HG03575 (cell line): Measurements from ENCODE around the gene TOGARAM2.
"Not testable (repeated sequence)": the region's sequence is repeated elsewhere in the genome, so short reads cannot be mapped to it uniquely, and the experiment has no call there.

Experiments used
- ATAC-seq: cut with Tn5 transposase; IDR thresholded peaks from one replicate; pipeline ENCODE4 v1.9.1; 2021; ENCODE audit not compliant: unreplicated experiment, insufficient number of reproducible peaks, low FRiP score; ENCODE audit errors: extremely low read depth

The TOGARAM2 gene

GRCh38 chr2:29082804-29083495, 101.9 kb downstream of the TOGARAM2 start:
- no peak for ATAC-seq

- ATAC-seq, result no peak
Observed at GRCh38 chr2:29084554-29084953, 103.5 kb downstream of the TOGARAM2 start.

- ATAC-seq, result not testable (repeated sequence)
Observed at GRCh38 chr2:29090311-29090710, 109.2 kb downstream of the TOGARAM2 start.

GRCh38 chr2:29096969-29097368, 115.9 kb downstream of the TOGARAM2 start:
- no peak for ATAC-seq

- no peak for ATAC-seq
Observed at GRCh38 chr2:29097569-29097968, 116.5 kb downstream of the TOGARAM2 start.

GRCh38 chr2:29100564-29100963, 119.5 kb downstream of the TOGARAM2 start:
- ATAC-seq, result no peak
